ENCODE measurements around the gene CCDC126.
"Not testable (repeated sequence)": the region's sequence is repeated elsewhere in the genome, so short reads cannot be mapped to it uniquely, and the experiment has no call there.

The CCDC126 gene

DNA sequence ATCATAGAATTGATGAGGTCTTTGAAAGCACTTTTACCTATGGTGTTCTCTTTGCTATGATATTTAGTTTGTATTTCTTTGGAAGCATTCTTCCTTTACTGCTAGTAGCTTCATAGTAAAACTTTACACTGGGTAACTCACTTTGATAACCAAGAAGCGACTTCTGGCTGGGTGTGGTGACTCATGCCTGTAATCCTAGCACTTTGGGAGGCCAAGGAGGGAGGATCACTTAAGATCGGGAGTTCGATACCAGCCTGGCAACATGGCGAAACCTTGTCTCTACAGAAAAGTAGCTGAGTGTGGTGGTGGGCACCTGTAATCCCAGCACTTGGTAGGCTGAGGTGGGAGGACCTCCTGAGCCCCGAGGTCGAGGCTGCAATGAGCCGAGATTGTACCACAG, 36.2 kb downstream of the CCDC126 start:
- no peak for DNase-seq

DNA sequence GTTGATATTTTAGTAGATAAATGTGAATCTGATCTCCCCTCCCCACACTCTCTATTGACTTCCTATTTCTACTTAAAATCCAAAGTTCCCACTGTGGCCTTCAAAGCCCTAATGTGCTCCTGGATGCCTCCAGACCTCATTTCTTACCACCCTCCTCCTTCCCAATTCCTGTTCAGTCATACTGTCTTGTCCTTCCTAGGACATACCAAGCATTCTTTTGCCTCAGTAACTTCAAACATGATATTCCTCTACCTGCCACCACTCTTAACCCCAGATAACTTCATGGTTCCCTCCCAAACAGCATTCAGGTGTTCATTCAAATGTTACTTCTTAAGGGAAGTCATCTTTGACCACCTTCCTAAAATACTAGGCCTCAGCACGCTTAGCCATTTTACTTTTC, 48.6 kb downstream of the CCDC126 start:
- DNase-seq = no peak

DNA sequence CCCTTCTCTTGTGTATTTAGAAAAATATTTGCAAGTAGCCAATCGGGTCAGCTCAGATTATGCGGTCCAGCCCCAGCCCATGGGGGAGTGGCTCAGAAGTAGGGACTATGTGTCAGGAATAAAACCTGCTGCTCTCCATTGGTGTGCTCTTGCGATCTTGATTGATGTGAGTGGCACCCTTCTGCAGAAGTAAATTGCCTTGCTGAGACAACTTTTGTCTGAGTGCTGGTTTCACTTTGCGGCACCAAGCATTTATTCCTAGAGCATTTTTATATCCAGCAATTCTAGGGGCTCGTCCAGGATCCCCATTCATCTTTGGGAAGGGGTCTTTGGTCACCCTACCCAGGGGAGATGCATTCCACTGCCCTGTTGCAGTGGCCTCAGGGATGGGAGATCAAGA, 56.8 kb downstream of the CCDC126 start:
- DNase-seq = no peak

DNA sequence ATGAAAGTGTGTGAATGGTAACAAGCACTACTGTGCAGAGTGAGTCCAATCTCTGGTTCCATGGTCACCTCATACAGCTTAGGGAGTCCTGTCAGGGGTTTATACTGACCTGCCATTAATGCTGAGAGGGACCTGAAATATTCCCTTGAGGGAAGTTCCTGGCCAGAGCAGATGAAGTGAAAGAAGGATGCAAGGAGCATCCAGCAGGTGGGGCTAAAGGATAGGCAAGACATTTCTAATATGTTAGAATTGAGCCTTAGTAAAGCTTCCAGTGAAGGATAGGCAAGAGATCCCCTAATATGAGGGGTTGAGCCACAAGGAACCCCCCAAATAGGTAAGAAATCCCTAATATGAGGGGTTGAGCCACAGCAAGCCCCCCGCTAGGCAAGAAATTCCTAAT, 57.3 kb downstream of the CCDC126 start:
- no peak for DNase-seq

DNA sequence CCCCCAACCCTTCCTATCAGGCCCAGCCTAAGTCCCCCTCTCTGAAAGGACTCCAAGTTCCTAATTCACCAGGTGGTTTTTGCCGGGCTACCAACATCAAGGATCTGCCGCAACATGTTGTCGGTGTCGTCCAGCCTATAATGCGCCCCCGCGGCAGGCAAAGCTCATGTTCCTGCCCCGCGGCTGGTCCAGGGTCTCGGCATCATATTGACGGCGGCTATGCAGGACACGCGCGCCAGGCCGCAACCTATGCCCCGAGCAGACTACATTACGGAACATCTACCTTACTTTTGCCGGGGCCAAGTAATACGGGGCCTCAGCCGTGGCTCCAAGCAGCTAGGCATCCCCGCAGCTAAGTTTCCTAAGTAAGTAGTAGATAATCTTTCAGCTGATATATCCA, 58.3 kb downstream of the CCDC126 start:
- DNase-seq = no peak

DNA sequence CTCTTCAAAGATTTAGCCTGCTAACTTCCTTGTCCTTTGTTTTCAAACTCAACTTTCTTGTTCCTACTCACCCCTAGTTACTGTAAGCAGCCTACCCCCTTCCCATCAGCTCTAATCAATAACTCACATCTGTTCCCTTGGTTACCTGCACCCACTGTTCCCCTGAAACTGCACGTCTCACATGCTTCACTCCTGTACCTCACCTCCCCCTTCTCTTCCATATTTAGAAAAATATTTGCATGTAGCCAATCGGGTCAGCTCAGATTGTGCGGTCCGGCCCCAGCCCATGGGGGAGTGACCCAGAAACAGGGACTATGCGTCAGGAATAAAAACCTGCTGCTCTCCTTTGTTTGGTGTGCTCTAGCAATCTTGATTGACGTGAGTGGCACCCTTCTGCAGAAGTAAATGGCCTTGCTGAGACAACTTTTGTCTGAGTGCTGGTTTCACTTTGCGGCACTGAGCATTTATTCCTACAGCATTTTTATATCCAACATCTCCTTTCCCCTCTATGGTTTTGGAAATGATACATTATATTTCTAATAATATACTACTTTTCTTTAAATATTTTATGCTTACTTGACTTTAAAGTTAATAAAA, 61.7 kb downstream of the CCDC126 start:
- DNase-seq = no peak

DNA sequence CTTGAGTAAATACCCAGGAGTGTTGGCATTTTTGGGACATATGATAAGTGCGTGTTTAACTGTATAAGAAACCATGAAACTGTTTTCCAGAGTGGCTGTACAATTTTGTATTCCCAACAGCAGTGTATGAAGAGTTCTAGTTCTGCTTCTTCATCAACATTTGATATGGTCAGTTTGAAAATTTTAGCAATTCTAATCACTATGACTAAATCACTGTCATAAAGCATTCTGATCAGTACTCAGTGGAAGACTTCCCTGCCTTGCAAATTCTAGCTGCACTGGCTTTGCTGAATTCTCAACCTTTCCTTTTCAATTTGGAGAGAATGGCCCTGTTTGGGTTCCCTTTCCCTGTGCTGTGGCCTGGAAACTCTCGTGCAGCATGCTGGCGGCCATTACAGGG, 64.2 kb downstream of the CCDC126 start:
- DNase-seq = no peak

DNA sequence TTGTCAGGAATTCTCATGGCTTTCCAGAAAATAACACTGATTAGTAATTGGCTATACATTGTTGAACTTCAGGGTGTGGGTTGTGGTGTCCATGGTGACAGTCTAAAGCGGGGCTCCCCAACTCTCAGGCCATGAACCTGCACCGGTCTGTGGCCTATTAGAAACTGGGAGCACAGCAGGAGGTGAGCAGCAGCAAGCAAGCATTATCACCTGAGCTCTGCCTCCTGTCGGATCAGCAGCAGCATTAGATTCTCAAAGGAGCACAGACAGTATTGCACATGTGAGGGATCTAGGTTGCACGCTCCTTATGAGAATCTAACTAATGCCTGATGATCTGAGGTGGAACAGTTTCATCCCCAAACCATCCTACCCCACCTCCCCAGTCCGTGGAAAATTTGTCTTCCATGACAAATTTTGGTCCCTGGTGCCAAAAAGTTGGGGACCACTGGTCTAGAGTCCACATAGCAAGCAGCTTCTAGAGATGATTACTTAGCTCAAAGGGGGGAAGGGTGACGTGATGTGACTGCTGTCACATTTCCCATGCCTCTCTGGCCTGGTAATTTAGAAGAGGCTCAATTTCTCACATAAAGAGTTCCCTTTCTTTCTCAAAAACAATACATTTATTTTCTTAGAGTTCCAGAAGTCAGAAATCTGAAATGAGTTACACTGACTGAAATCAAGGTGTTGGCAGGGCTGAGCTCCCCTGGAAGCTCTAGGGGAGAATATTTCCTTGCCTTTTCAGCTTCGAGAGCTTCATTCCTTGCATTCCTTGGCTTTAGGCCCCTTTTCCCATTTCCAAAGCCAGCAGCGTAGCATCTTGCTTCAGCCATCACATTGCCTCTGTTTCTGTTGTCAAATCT, 65.2 kb downstream of the CCDC126 start:
- no peak for DNase-seq

DNA sequence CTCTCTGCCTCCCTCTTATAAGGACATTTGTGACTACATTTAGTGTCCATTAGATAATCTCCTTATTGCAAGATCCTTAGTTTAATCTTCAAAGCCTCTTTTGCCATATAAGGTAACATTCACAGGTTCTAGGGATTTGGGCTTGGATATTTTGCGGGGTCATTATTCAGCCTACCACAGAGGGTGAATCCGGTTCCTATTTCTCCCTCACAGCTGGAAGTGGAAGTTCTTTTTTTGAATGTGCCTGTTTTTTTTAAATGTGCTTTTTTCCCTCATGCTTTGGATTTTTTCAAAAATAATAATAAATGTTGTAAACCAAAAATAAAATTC, 65.8 kb downstream of the CCDC126 start:
- no peak for DNase-seq

DNA sequence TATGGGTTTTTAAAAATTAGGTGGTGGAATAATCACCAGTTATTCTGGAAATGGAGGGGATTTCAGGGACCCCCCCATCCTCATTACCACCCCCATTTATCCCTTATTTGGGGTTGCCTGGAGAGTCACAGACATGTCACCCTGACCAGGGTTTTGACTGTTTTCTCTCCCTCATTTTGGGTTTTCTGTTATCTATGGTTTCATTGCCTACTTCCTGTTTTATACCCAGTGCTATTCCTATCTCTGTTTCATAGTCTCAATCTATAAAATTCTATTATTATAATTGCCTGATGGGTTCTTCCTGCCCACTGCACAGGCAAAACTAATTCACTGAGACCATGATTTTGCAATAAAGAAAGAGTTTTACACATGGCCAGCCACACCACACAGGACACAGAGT, 66.9 kb downstream of the CCDC126 start:
- DNase-seq = no peak

DNA sequence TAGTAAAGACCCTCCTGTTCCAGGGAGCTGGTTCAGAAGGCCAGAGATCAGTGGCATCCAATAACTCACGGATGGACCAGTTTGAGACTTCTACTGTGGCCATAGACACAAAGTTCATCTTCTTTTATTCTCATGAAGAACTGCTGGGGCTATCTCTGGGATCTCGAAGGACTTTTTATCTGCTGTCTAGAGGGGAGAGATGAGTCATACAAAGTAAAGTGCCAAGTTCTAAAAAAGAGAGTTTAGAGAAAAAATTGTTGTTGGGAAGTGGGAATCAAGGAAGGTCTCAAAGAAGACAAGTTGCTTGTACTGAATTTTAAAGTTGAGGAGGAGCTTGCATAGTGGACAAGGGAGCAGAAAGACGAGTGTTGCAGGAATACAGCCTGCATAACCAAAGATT, 74.9 kb downstream of the CCDC126 start:
- no peak for DNase-seq

DNA sequence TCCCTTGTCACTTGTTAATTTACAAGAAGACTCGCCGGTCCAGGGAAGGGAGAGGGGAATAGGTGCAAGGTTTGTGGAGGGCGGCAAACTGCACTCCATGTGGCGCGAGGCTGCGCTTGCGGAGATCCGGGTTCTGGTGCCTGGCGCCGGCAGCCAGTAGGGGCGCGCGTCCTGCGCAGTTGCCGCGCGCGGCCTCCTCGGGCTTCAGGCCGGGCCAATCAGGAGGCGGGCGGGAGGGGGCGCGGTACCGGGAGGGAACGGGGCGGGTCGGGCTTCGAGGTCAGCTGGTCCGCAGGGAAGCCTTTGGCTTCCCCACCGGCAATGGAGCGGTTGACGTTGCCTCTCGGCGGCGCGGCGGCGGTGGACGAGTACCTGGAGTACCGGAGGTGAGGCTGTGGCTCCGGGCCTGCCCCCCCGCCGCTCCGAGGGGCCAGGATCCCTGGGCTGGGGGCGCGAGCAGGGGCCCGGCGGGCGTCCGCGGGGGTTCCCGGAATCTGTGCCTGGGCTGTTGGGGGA, 82.8 kb downstream of the CCDC126 start, which contains the start of gene FAM221A:
Gene FAM221A (plus strand): TSS at position 302 of the 516 bp plus-strand sequence. CDS start 20 bp downstream, at position 322.
- DNase-seq = peak; percentile 72

DNA sequence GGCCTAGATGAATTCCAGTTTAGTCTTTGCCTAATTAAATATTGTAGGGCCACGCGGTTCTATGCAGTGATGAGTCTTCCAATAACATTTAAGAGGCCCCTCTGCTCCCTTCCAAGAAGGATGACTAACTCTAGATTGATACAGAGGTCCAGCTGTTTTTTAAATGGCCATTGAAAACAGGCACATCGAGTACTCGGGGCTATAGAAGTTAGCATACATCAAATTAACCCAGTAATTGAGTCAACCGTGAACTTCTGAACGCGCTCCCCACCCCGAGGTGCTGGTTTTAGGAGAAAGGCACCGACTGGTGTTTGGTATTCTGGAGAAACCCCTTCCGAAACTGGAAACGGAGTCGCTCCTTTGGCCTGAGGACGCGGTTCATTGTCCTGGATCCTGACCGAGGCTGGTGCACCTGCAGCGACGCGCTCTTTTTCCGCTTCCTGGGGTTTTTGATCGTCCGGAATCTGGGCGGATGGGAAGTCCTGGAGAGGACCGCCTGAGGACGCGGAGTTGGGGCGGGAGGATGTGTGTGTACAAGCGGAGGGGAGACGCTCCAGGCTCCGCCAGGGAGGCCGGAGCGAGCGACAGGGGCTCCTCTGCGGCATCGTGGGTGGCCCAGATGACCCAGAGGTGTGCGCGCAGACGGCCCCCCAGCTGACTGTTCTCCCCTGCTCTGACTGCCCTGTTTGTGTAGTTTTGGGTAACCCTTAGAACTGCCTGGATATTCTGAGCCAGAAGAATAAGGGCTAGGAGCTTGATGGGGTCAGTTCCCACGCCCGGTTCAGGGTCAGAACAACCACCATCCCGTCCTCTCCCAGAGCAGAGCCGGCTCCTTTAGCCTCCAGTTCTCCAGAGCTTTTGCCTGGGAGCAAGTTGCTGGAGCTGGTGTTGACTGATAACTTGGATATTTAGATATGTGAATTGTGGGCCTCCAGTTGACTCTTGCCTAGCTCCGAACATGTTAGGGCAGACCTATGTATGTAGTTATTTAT, 83.5 kb downstream of the CCDC126 start:
- DNase-seq = peak; percentile 18

DNA sequence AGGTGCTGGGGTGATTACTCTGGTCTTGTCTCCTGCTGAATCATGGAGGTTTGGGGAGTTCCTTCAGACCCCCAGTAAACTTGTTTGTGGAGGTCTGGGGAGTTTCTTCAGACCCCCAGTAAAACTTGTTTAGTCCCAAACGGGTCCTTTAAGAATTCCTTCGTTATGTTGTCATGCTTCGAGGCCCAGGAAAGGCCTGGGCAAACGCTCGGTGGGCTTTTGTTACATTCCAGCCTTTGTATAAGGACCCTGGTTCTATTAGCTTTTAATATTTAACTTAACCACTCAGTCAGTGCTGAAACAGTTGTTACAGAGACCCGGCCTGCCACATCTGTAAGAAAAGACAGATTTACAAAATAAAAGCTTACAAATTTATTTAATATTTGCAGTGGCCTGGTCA, 86.9 kb downstream of the CCDC126 start:
- DNase-seq = not testable (repeated sequence)

DNA sequence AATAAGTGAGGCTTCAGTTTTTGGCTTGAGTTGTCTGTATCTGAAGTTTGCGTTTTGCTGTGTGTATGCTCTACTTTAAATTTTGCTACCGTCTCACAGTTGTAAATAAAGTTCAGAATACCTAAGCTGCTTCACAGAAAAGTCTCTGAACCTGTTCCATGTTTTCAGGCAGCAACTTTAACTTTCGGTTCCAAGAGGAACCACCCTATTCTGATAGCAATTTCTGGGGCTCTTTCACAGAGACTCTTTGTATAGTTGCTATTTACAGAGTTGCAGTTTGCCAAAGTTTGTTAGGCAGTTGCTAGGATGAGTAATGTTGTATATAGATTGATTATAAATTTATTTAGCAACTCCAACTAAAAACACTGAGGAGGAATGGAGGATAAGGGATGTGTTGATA, 88.5 kb downstream of the CCDC126 start:
- no peak for DNase-seq

DNA sequence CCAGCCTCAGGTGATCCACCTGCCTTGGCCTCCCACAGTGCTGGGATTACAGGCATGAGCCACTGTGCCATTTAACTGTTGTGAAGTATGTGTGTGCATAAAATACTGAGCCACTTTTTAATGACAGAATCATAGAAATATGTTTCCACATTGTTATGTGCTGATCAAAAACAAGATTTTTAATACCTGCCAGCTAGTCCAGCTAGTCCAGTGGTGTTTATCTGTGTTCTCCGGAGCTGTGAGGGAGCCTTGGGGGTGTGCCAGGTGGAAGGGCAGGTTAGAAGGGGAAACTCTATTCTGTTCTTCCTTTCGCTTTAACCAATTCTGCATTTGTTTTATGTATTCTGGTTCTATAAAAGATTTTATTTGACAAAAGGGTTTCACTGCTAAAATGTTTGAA, 89.8 kb downstream of the CCDC126 start:
- DNase-seq = no peak

DNA sequence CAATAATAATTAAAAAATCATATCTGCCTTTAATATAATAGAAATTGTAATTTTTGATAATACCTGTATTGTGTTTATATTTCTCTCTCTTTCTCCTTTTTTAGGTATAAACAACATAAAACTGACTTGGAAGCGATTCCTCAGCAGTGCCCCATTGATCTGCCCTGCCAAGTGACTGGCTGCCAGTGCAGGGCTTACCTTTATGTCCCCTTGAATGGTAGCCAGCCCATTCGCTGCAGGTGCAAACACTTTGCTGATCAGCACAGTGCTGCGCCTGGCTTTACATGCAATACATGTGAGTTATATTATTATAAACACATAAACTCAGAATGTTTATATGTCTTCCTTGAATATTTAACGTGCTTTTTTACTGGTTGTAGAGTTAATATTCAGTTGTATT, 92.0 kb downstream of the CCDC126 start:
- no peak for DNase-seq

DNA sequence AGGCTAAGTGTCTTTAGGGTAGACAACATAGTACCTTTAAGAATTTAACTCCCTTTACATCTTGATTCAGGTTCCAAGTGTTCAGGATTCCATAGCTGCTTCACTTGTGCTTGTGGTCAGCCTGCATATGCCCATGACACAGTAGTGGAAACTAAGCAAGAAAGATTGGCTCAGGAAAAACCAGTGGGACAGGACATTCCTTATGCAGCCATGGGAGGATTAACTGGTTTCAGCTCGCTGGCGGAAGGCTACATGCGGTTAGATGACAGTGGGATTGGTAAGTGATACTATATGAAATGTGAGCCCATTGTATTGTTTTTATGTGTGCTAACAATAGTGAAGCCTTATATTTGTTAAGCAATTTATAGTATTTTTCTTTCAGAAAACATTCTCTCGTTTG, 94.1 kb downstream of the CCDC126 start:
- DNase-seq = no peak

DNA sequence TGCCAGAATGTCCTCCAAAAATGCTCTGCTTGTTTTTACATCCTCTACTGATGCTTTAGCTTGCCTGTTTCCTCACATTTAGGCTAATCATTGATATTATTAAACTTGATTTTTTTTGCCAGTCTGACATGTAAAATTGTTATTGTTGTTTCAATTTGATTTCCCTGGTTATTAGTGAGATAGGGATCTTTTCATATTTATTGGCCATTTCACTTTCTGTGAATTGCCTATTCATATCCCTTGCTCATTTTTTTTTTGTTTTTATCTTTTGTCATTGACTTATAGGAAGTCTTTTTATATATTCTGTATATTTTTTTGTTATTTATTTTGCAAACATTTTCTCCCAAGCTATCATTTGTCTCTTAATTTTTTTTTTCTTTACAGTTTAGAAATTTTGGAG, 96.0 kb downstream of the CCDC126 start:
- DNase-seq = no peak
